C4-2B (cell line): ENCODE measurements around the gene MINDY4B.

Experiments used
- H3K27ac ChIP-seq: fragments of 450-650 bp; 2 replicates; pipeline ENCODE4 v1.5.1; 2017
- ZFX ChIP-seq: fragments of 450-650 bp; IDR thresholded peaks from 2 replicates; pipeline ENCODE4 v1.6.1; 2017
- TF ChIP-seq, protein P1 (sequence below): fragments of 450-650 bp; conservative IDR thresholded peaks from 2 replicates; pipeline ENCODE4 v1.5.1; 2017; ENCODE audit warnings: mild to moderate bottlenecking

MINDY4B gene

DNA sequence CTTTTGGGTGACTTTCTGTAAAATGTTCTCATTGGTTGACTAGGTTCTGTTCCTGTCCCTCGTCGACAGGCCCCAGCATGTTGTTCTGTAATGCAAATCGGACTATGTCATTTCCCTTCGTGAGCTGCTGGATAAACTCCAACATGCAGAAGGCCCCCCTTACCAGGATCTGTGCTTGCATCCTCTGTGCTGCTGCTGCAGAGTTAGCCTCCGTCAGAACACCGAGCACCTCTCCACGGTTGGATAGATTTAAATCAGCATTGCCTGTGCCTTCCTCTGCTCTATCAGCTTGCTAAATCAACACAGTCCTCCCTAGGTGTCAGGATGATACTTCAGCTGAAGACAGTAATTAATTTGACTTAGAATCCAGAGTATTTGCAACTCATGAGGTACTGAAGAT lies 12.7 kb upstream of the MINDY4B start:
- no peak overlapping the region for H3K27ac ChIP-seq
- TF ChIP-seq, protein P1, sequence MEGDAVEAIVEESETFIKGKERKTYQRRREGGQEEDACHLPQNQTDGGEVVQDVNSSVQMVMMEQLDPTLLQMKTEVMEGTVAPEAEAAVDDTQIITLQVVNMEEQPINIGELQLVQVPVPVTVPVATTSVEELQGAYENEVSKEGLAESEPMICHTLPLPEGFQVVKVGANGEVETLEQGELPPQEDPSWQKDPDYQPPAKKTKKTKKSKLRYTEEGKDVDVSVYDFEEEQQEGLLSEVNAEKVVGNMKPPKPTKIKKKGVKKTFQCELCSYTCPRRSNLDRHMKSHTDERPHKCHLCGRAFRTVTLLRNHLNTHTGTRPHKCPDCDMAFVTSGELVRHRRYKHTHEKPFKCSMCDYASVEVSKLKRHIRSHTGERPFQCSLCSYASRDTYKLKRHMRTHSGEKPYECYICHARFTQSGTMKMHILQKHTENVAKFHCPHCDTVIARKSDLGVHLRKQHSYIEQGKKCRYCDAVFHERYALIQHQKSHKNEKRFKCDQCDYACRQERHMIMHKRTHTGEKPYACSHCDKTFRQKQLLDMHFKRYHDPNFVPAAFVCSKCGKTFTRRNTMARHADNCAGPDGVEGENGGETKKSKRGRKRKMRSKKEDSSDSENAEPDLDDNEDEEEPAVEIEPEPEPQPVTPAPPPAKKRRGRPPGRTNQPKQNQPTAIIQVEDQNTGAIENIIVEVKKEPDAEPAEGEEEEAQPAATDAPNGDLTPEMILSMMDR: no peak
- no peak for TF ChIP-seq ZFX

GRCh38 chr3:150913133-150913922 lies 8.1 kb upstream of the MINDY4B start:
- no peak for TF ChIP-seq ZFX
- TF ChIP-seq, protein P1: no peak

DNA sequence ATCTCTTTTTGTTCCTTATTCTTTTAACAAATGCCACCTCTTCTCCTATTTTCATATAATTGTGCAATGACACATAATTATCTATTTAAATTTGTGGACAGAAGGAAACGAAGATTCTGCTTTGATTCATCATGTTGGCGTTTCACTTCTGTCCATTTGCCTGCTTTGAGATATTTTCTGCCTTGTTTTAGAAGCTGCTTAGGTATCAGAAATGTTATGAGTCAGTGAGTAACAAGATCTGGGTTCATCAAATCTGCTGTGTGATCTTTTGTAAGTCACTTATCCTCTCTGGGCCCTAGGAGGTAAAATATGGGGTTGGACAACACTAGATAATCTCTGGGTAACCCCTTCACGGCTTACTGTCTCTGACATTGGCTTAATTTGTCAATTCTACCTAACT lies 7.3 kb upstream of the MINDY4B start:
- no peak for TF ChIP-seq ZFX
- TF ChIP-seq, protein P1: no peak
- no peak overlapping the region for H3K27ac ChIP-seq

More at GRCh38 chr3:150913133-150913922, 8.1 kb upstream of the MINDY4B start:
- no peak overlapping the region for H3K27ac ChIP-seq

- TF ChIP-seq, protein P1: no peak
- TF ChIP-seq ZFX: no peak
Measured at GRCh38 chr3:150911771-150912170, 6.5 kb upstream of the MINDY4B start.

DNA sequence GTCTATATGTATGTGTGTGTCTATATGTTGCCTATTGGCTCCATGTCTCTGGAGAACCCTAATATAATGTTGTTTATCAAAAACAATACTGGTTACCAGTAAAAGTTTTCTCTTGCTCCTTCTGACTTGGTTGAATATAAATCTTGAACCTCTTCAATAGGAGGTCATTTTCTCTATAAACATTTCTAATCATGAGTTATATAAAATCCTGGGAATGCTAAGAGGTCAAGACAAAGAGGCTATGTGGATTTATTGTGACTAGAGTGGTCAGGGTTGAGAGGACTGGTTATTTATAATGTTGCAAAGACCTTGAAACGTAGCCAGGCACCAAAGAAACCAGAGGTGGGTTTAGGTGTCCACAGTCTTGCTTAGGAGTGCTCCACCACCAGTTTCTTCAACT lies 1.2 kb upstream of the MINDY4B start:
- no peak for TF ChIP-seq ZFX
- TF ChIP-seq, protein P1: no peak

More at GRCh38 chr3:150911771-150912170, 6.5 kb upstream of the MINDY4B start:
- H3K27ac ChIP-seq: no peak overlapping the region

DNA sequence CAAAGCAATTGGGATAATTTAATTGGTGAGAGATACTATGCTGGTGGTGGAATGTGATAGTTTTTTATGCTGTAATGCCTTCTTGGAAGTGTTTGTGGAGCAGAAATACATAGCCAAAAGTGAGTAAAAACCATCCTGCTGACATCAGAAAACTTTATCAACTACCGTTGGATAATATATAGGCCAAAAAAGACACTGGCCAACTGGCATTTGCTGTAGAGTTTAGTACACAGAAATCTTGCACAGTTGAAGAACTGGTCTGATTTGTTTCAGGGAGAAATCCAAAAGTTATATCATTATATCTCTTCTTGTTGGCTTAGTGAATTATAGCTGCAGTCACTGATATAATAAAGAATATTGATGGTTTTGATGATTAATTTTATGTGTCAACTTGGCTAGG lies 507 bp upstream of the MINDY4B start:
- TF ChIP-seq, protein P1: no peak
- no peak for TF ChIP-seq ZFX
- no peak overlapping the region for H3K27ac ChIP-seq

More for the DNA sequence above, 1.2 kb upstream of the MINDY4B start:
- no peak overlapping the region for H3K27ac ChIP-seq

DNA sequence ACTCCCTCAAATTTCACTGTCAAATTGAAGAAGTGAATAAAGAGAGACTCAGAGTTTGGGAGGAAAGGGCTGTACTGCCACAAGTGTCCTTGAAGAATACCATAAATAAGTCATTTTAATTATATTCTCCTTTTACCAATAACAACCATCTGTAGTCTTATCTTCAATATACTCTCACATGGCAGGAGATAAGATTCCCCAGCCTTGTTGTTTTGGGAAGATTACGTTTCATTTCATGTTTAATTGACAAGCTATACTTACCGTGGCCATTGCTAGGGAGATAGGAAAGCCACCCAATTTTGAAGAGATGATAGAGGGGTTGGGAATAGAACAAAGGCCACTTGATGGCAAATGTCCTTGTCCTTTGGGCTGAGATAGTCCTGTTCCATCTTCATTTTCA lies 2.3 kb downstream of the MINDY4B start:
- no peak overlapping the region for H3K27ac ChIP-seq
- no peak for TF ChIP-seq ZFX
- TF ChIP-seq, protein P1: no peak
